ENCODE data around the gene RPL18. TPM values are rescaled to one million over a fixed set of nuclear protein-coding genes. Genes with fewer than 3 reads are reported as not detected.
A peak's percentile ranks its signal among the peaks of the same experiment; 100 is the strongest.

Gene RPL18
- total and polyA plus RNA-seq, 9 of the 15 experiments (the other 6 are each of a cell fraction or from before 2014, with no cell fraction given), result 312 to 2,635 (median 1,653) TPM

- TF ChIP-seq HBP1 (CRISPR knock-in tag; IDR thresholded peaks at IDR 0.05), result no peak
- TF ChIP-seq ZNF384 (IDR thresholded peaks at IDR 0.05; ENCODE audit: low read depth, low read length), result no peak
- TF ChIP-seq SMARCA4 (IDR thresholded peaks at IDR 0.05), result no peak
- TF ChIP-seq MEF2A (IDR thresholded peaks at IDR 0.05; ENCODE audit: control insufficient read depth, low read depth, low read length), result no peak
- TF ChIP-seq MTA2 (IDR thresholded peaks at IDR 0.05; ENCODE audit: low read depth), result no peak
- peak; percentile 93 for TF ChIP-seq RNF2 (IDR thresholded peaks at IDR 0.05)
- no peak for TF ChIP-seq ZNF354B (CRISPR knock-in tag; IDR thresholded peaks at IDR 0.05)
- TF ChIP-seq CHD4 (IDR thresholded peaks at IDR 0.05; ENCODE audit: insufficient read depth, insufficient replicate concordance, low read depth, low read length, poor library complexity, severe bottlenecking), result peak; percentile 33
- peak; percentile 83 to 92 for TF ChIP-seq E2F6 (IDR thresholded peaks at IDR 0.05; ENCODE audit: borderline replicate concordance in 1 of 2, extremely low read depth in 1 of 2, insufficient read depth in 1 of 2, insufficient read length in 1 of 2, low read depth in 1 of 2, low read length in 1 of 2, poor library complexity in 1 of 2, severe bottlenecking in 1 of 2)
- TF ChIP-seq SAFB (IDR thresholded peaks at IDR 0.05; ENCODE audit: borderline replicate concordance, low read depth, low read length), result no peak
- TF ChIP-seq, protein P1, sequence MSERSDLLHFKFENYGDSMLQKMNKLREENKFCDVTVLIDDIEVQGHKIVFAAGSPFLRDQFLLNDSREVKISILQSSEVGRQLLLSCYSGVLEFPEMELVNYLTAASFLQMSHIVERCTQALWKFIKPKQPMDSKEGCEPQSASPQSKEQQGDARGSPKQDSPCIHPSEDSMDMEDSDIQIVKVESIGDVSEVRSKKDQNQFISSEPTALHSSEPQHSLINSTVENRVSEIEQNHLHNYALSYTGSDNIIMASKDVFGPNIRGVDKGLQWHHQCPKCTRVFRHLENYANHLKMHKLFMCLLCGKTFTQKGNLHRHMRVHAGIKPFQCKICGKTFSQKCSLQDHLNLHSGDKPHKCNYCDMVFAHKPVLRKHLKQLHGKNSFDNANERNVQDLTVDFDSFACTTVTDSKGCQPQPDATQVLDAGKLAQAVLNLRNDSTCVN (CRISPR knock-in tag; IDR thresholded peaks at IDR 0.05), result no peak
- TF ChIP-seq ZNF143 (CRISPR knock-in tag; IDR thresholded peaks at IDR 0.05), result no peak
- TF ChIP-seq RBM17 (IDR thresholded peaks at IDR 0.05; ENCODE audit: borderline replicate concordance, low read depth, low read length), result no peak
- TF ChIP-seq ZNF232 (CRISPR knock-in tag; IDR thresholded peaks at IDR 0.05), result no peak
- TF ChIP-seq LCOR (CRISPR knock-in tag; IDR thresholded peaks at IDR 0.05), result no peak
- no peak for TF ChIP-seq ZNF780A (CRISPR knock-in tag; IDR thresholded peaks at IDR 0.05)
- TF ChIP-seq MCM7 (IDR thresholded peaks at IDR 0.05), result no peak
- TF ChIP-seq ZNF175 (CRISPR knock-in tag; IDR thresholded peaks at IDR 0.05; ENCODE audit: low read depth), result no peak
- TF ChIP-seq POLR2AphosphoS5 (IDR thresholded peaks at IDR 0.05; ENCODE audit: control insufficient read depth, insufficient read depth, low read depth, low read length), result peak; percentile 47
- TF ChIP-seq FOXP1 (CRISPR knock-in tag; IDR thresholded peaks at IDR 0.05), result no peak; the same call in 1 of the 2 replicates
- TF ChIP-seq ZNF282 (CRISPR knock-in tag; IDR thresholded peaks at IDR 0.05), result no peak
- no peak for TF ChIP-seq POU5F1 (IDR thresholded peaks at IDR 0.05; ENCODE audit: borderline replicate concordance, low read depth, low read length, partially characterized antibody)
- TF ChIP-seq XRCC5 (IDR thresholded peaks at IDR 0.05; ENCODE audit: low read depth, low read length), result 0 out of 2 replicates have a peak, but pooled peaks have one; percentile 55
- TF ChIP-seq SREBF1 (IDR thresholded peaks at IDR 0.05; ENCODE audit: borderline replicate concordance, low read depth, low read length), result no peak
- peak; percentile 63; the same call in 1 of the 2 replicates for TF ChIP-seq ELF4 (CRISPR knock-in tag; IDR thresholded peaks at IDR 0.05)
- no peak for TF ChIP-seq ZNF699 (CRISPR knock-in tag; IDR thresholded peaks at IDR 0.05; ENCODE audit: insufficient replicate concordance)
These were observed 15.7 kb upstream of the RPL18 start (continued) for GRCh38 chr19:48634424-48635262.

Measured in K562 (cell line).